GM19351 (cell line): Measurements from ENCODE around the gene FAM72A.
"Not testable (repeated sequence)": the region's sequence is repeated elsewhere in the genome, so short reads cannot be mapped to it uniquely, and the experiment has no call there.

Experiments
- ATAC-seq: cut with Tn5 transposase; IDR thresholded peaks from one replicate; pipeline ENCODE4 v1.9.1; 2021; ENCODE audit warnings: mild to moderate bottlenecking, moderate library complexity; ENCODE audit not compliant: unreplicated experiment

The FAM72A gene

GRCh38 chr1:206218285-206218684, 15.6 kb upstream of the FAM72A start:
- not testable (repeated sequence) for ATAC-seq

GRCh38 chr1:206215600-206216392, 13.2 kb upstream of the FAM72A start:
- ATAC-seq: not testable (repeated sequence)

GRCh38 chr1:206210802-206211201, 8.2 kb upstream of the FAM72A start:
- not testable (repeated sequence) for ATAC-seq

GRCh38 chr1:206205569-206205968, 2.9 kb upstream of the FAM72A start:
- ATAC-seq: not testable (repeated sequence)

- not testable (repeated sequence) for ATAC-seq
Measured at GRCh38 chr1:206204871-206205270, 2.2 kb upstream of the FAM72A start.

- not testable (repeated sequence) for ATAC-seq
Measured at GRCh38 chr1:206204159-206204511, 1.5 kb upstream of the FAM72A start.

- ATAC-seq: not testable (repeated sequence)
Measured at GRCh38 chr1:206203364-206204158, 922 bp upstream of the FAM72A start, which contains the start of gene SRGAP2. Gene SRGAP2 (plus strand): TSS chr1:206203541. CDS start chr1:206205971, 2,430 bp downstream.

GRCh38 chr1:206196748-206197424, 5.8 kb downstream of the FAM72A start:
- not testable (repeated sequence) for ATAC-seq

GRCh38 chr1:206195182-206195581, 7.5 kb downstream of the FAM72A start:
- not testable (repeated sequence) for ATAC-seq

- not testable (repeated sequence) for ATAC-seq
Measured at GRCh38 chr1:206186826-206187225, 15.8 kb downstream of the FAM72A start.

GRCh38 chr1:206185778-206186177, 16.9 kb downstream of the FAM72A start:
- ATAC-seq: not testable (repeated sequence)

GRCh38 chr1:206183788-206184187, 18.9 kb downstream of the FAM72A start:
- ATAC-seq: not testable (repeated sequence)

- ATAC-seq: not testable (repeated sequence)
Measured at GRCh38 chr1:206182368-206183317, 20.0 kb downstream of the FAM72A start.

GRCh38 chr1:206179666-206180065, 23.0 kb downstream of the FAM72A start:
- ATAC-seq: not testable (repeated sequence)

- not testable (repeated sequence) for ATAC-seq
Measured at GRCh38 chr1:206178061-206178989, 24.3 kb downstream of the FAM72A start.

- not testable (repeated sequence) for ATAC-seq
Measured at GRCh38 chr1:206176114-206176502, 26.5 kb downstream of the FAM72A start.

- ATAC-seq: not testable (repeated sequence)
Measured at GRCh38 chr1:206175459-206176113, 27.1 kb downstream of the FAM72A start.

GRCh38 chr1:206174182-206174868, 28.3 kb downstream of the FAM72A start:
- not testable (repeated sequence) for ATAC-seq
